H9 (cell line): ENCODE data around the gene HIC1. TPM values are rescaled to one million over a fixed set of nuclear protein-coding genes. Genes with fewer than 3 reads are reported as not detected.

ENCODE experiments used
- DNase-seq: peaks from one replicate; pipeline ENCODE4 v3.0.0-alpha.2; 2017
- H2AFZ ChIP-seq: one replicate; pipeline ENCODE4 v1.6.1; 2013; ENCODE audit warnings: mild to moderate bottlenecking, low read length, control low read depth, moderate library complexity
- H2AK5ac ChIP-seq: 2 replicates; pipeline ENCODE4 v1.6.1; 2013; ENCODE audit warnings: low read length, control low read depth, mixed read lengths; ENCODE audit not compliant: insufficient read length
- H2BK120ac ChIP-seq: one replicate; pipeline ENCODE4 v1.6.1; 2013; ENCODE audit warnings: low read depth, mild to moderate bottlenecking, low read length, control low read depth, inconsistent platforms; ENCODE audit not compliant: poor library complexity, severe bottlenecking
- H2BK12ac ChIP-seq: 2 replicates; pipeline ENCODE4 v1.6.1; 2013; ENCODE audit warnings: low read length, control low read depth, mixed read lengths, low read depth; ENCODE audit not compliant: insufficient read length
- H2BK15ac ChIP-seq: 2 replicates; pipeline ENCODE4 v1.6.1; 2013; ENCODE audit warnings: low read depth, low read length, control low read depth
- H2BK20ac ChIP-seq: one replicate; pipeline ENCODE4 v1.6.1; 2013; ENCODE audit warnings: low read depth, mild to moderate bottlenecking, low read length, control low read depth, inconsistent platforms; ENCODE audit not compliant: poor library complexity, severe bottlenecking
- H2BK5ac ChIP-seq: 2 replicates; pipeline ENCODE4 v1.6.1; 2013; ENCODE audit warnings: low read length, control low read depth, mixed read lengths; ENCODE audit not compliant: insufficient read length
- H3K14ac ChIP-seq: 2 replicates; pipeline ENCODE4 v1.6.1; 2013; ENCODE audit warnings: low read length, control low read depth; ENCODE audit not compliant: insufficient read depth
- H3K18ac ChIP-seq: 2 replicates; pipeline ENCODE4 v1.6.1; 2013; ENCODE audit warnings: low read depth, mild to moderate bottlenecking, mixed read lengths, low read length, control low read depth; ENCODE audit not compliant: insufficient read length
- H3K23ac ChIP-seq: 2 replicates; pipeline ENCODE4 v1.6.1; 2013; ENCODE audit warnings: low read length, control low read depth, mixed read lengths, low read depth; ENCODE audit not compliant: insufficient read length
- H3K23me2 ChIP-seq: 2 replicates; pipeline ENCODE4 v1.6.1; 2013; ENCODE audit warnings: low read depth, mild to moderate bottlenecking, mixed read lengths, low read length, control low read depth; ENCODE audit not compliant: insufficient read length, poor library complexity, severe bottlenecking
- H3K27ac ChIP-seq: 2 replicates; pipeline ENCODE4 v1.5.1; 2013; ENCODE audit warnings: low read length, control low read depth, mixed read lengths, low read depth; ENCODE audit not compliant: insufficient read length
- H3K27me3 ChIP-seq: 2 replicates; pipeline ENCODE4 v1.6.1; 2013; ENCODE audit warnings: low read length, control low read depth, inconsistent platforms; ENCODE audit not compliant: insufficient read depth
- H3K4ac ChIP-seq: 2 replicates; pipeline ENCODE4 v1.6.1; 2013; ENCODE audit warnings: low read depth, mild to moderate bottlenecking, control low read depth, inconsistent platforms, low read length, moderate library complexity
- H3K4me1 ChIP-seq: 2 replicates; pipeline ENCODE4 v1.6.1; 2013; ENCODE audit warnings: low read length, control low read depth, inconsistent platforms; ENCODE audit not compliant: insufficient read depth
- H3K4me2 ChIP-seq: 2 replicates; pipeline ENCODE4 v1.6.1; 2013; ENCODE audit warnings: low read length, control low read depth, mixed read lengths; ENCODE audit not compliant: insufficient read length, insufficient read depth
- H3K56ac ChIP-seq: 2 replicates; pipeline ENCODE4 v1.6.1; 2013; ENCODE audit warnings: low read depth, mild to moderate bottlenecking, mixed read lengths, low read length, control low read depth; ENCODE audit not compliant: insufficient read length
- H3K79me1 ChIP-seq: 2 replicates; pipeline ENCODE4 v1.6.1; 2013; ENCODE audit warnings: low read depth, mild to moderate bottlenecking, moderate library complexity, low read length, control low read depth, inconsistent platforms; ENCODE audit not compliant: insufficient read depth, poor library complexity, severe bottlenecking
- H3K79me2 ChIP-seq: 2 replicates; pipeline ENCODE4 v1.6.1; 2013; ENCODE audit warnings: low read length, control low read depth, inconsistent platforms; ENCODE audit not compliant: insufficient read depth
- H3K9ac ChIP-seq: 2 replicates; pipeline ENCODE4 v1.6.1; 2013; ENCODE audit warnings: low read length, control low read depth, mixed read lengths; ENCODE audit not compliant: insufficient read length; ENCODE audit errors: extremely low read depth
- H3K9me3 ChIP-seq: one replicate; pipeline ENCODE4 v1.6.1; 2013; ENCODE audit warnings: low read depth, low read length, inconsistent platforms; ENCODE audit not compliant: control insufficient read depth
- H3T11ph ChIP-seq: one replicate; pipeline ENCODE4 v1.6.1; 2013; ENCODE audit warnings: mild to moderate bottlenecking, low read length, control low read depth, inconsistent platforms
- H4K20me1 ChIP-seq: one replicate; pipeline ENCODE4 v1.6.1; 2013; ENCODE audit not compliant: control insufficient read depth, insufficient read length, insufficient read depth
- H4K5ac ChIP-seq: 2 replicates; pipeline ENCODE4 v1.6.1; 2013; ENCODE audit warnings: low read depth, mild to moderate bottlenecking, mixed read lengths, low read length, control low read depth; ENCODE audit not compliant: insufficient read length
- H4K8ac ChIP-seq: replicated peaks from 2 replicates; pipeline ENCODE4 v1.6.1; 2013; ENCODE audit warnings: low read length, control low read depth, mixed read lengths, low read depth; ENCODE audit not compliant: insufficient read length
- H4K91ac ChIP-seq: 2 replicates; pipeline ENCODE4 v1.6.1; 2013; ENCODE audit warnings: low read depth, mild to moderate bottlenecking, moderate library complexity, mixed read lengths, low read length, control low read depth; ENCODE audit not compliant: insufficient read length
- H3K27ac Mint-ChIP-seq, 3 experiments: 2 replicates in 2 of 3; 3 replicates in 1 of 3; pipeline ENCODE4 v1.8.0; 2020 to 2021; ENCODE audit warnings: mixed read lengths in 3 of 3, mild to moderate bottlenecking in 1 of 3, moderate library complexity in 1 of 3
- H3K27me3 Mint-ChIP-seq: 2 replicates; pipeline ENCODE4 v1.8.0; 2021; ENCODE audit warnings: low read depth, mild to moderate bottlenecking, moderate library complexity, mixed read lengths
- H3K36me3 Mint-ChIP-seq, 3 experiments: 2 replicates in 2 of 3; 3 replicates in 1 of 3; pipeline ENCODE4 v1.8.0; 2020 to 2021; ENCODE audit warnings: low read depth in 3 of 3, mixed read lengths in 3 of 3; ENCODE audit not compliant: insufficient read depth in 1 of 3
- H3K4me1 Mint-ChIP-seq, 2 experiments: 2 replicates each; pipeline ENCODE4 v1.8.0; 2020; ENCODE audit warnings: mixed read lengths in 2 of 2
- H3K4me3 Mint-ChIP-seq, 2 experiments: 2 replicates in 1 of 2; 3 replicates in 1 of 2; pipeline ENCODE4 v1.8.0; 2020 to 2021; ENCODE audit warnings: mild to moderate bottlenecking in 2 of 2, mixed read lengths in 2 of 2, moderate library complexity in 1 of 2
- H3K9me3 Mint-ChIP-seq, 2 experiments: 2 replicates in 1 of 2; 3 replicates in 1 of 2; pipeline ENCODE4 v1.8.0; 2020; ENCODE audit warnings: mild to moderate bottlenecking in 2 of 2, mixed read lengths in 2 of 2, moderate library complexity in 1 of 2
- CTCF ChIP-seq: fragments of 200-600 bp; sonication (generic); conservative IDR thresholded peaks from 3 replicates; pipeline ENCODE4 v1.8.0; 2021; ENCODE audit warnings: antibody characterized with exemption, mild to moderate bottlenecking
- WGBS: extraction: QIAGEN DNeasy Blood & Tissue Kit; methylation state at CpG from one replicate; pipeline ENCODE4 v1.1.7; 2013; ENCODE audit warnings: missing lambda C conversion rate, low lambda C conversion rate, mixed read lengths; ENCODE audit not compliant: insufficient read length; ENCODE audit errors: extremely low coverage; 5-methylcytosine and 5-hydroxymethylcytosine counted together
- total RNA-seq: library from RNA; stranded (reverse); gene quantifications from 2 replicates; pipeline ENCODE4 v1.2.1, GENCODE V29; 2021

HIC1 gene
- total RNA-seq, 1 experiment from 2014 or later, result 1.8 TPM

DNA sequence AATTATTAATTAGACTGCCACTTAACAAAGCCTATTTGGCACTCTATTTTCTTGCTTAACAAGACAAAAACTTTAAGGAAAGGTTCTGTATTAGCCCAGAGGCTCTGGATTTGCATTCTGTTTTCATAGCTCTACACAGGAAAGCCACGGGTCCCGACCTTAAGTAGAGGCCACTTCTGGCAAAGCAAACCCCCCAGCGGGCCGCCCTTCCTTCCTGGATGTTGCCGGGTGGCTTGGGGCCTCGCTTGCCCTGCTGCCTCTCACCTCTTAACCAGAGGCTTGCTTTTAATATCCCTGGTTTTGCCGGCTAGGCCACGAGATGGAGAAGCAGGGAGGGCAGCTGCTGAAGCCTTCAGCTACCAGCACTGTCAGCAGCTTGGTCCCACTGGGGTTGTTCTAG is 34.2 kb upstream of the HIC1 start:
- Histone ChIP-seq H3K27me3 (peaks cover 36% of the 10 kb centered on the region; the same call in 1 of the 2 replicates), H3K79me2 (no peaks in the 10 kb centered on the region), H2BK20ac (no peak overlapping the region), H4K5ac (no peak overlapping the region), H4K91ac (no peak overlapping the region), H2BK120ac (no peak overlapping the region), H3K18ac (no peak overlapping the region), H4K20me1 (no peaks in the 10 kb centered on the region), H2BK12ac (no peak overlapping the region), H3K4ac (no peak overlapping the region), H3T11ph (no peak overlapping the region), H2BK5ac (no peak overlapping the region), H2BK15ac (no peak overlapping the region), H2AK5ac (no peak overlapping the region), H3K56ac (no peak overlapping the region), H4K8ac (no peak overlapping the region), H3K23me2 (peaks cover 20% of the 10 kb centered on the region), H3K14ac (no peak overlapping the region), H3K4me2 (no peak overlapping the region), H3K79me1 (no peaks in the 10 kb centered on the region), H3K27ac (no peak overlapping the region), H3K23ac (no peak overlapping the region), H2AFZ (no peak overlapping the region), H3K9ac (no peak overlapping the region), H3K4me1 (no peaks in the 10 kb centered on the region), H3K9me3 (no peaks in the 10 kb centered on the region)
- DNase-seq, result no peak
- TF ChIP-seq CTCF, result no peak
- peaks cover 3 to 11% of the 10 kb centered on the region in 2 experiments; a peak in 3 of 4 replicates for H3K4me1 Mint-ChIP-seq
- H3K4me3 Mint-ChIP-seq, result no peak overlapping the region
- no peaks in the 10 kb centered on the region for H3K9me3 Mint-ChIP-seq
- no peaks in the 10 kb centered on the region for H3K36me3 Mint-ChIP-seq
- H3K27me3 Mint-ChIP-seq, result peaks cover 94% of the 10 kb centered on the region
- WGBS, result no CpG with 5 or more reads among the region's 8 CpGs
- no peak overlapping the region for H3K27ac Mint-ChIP-seq
